ENCODE measurements around the gene E2F4. TPM values are rescaled to one million over a fixed set of nuclear protein-coding genes. Genes with fewer than 3 reads are reported as not detected.

E2F4 gene
- total RNA-seq (2021; ENCODE audit: unreplicated experiment) (114 TPM), Bru-seq, nascent RNA (percentile 79 among the genes with signal in this experiment), BruChase-seq, experiment 1, labeled RNA remaining after a 6-hour chase (percentile 96 among the genes with signal in this experiment), BruChase-seq, experiment 2, labeled RNA remaining after a 2-hour chase (percentile 91 among the genes with signal in this experiment)
- 92.8 and 99.8 TPM in 2 replicates for polyA plus RNA-seq (2012)
- long read RNA-seq, transcript E2F4-208 (8 exons, 2,615 nt) = minor isoform, 8 of 266 reads
- long read RNA-seq, transcript E2F4-201 (10 exons, 2,096 nt) = major isoform, 162 of 266 reads
- long read RNA-seq, partial matches to known transcripts = 20 of 266 reads
- long read RNA-seq, other reads (novel, unspliced or antisense) = 75 of 266 reads

DNA sequence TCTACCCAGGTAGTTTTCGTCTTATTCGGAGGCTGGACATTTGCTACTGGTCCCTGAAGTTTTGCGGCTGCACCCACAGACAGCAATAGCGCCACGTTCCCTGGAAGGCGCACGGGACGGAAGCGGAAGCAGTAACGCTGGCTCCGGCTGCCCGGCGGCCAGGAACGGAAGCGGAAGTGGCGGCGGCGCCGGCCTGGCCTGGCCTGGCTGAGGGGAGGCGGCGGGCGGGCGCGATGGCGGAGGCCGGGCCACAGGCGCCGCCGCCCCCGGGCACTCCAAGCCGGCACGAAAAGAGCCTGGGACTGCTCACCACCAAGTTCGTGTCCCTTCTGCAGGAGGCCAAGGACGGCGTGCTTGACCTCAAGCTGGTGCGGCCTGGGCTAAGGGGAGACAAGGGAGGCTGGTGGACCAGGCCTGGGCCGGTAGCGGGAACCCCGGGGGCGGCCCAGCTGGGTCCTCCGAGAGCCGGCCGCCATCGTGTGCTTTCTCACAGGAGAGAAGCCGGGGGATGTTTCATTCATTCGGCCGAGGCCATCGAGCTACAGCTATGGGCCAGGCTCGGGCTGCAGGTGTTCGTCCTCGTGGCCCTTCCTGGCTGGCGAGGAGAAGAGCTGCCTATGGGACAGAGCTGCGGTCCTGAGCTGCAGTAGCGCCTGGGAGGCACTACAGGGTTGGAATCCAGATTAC is at the start of gene E2F4:
E2F4 (plus strand) TSS at position 161 of the 687 bp plus-strand sequence; CDS start at position 234, 73 bp downstream.
- peak; percentile 98 for ATAC-seq
- TSS peak; percentile 59 for BruUV-seq (replicated peaks)
- TF ChIP-seq, protein P1, sequence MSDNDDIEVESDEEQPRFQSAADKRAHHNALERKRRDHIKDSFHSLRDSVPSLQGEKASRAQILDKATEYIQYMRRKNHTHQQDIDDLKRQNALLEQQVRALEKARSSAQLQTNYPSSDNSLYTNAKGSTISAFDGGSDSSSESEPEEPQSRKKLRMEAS (IDR thresholded peaks at IDR 0.05) = no peak
- TF ChIP-seq POLR2A (IDR thresholded peaks at IDR 0.05; ENCODE audit: borderline replicate concordance, extremely low read depth, insufficient read depth, insufficient read length) (peak; percentile 67), FOSL1 (IDR thresholded peaks at IDR 0.05; ENCODE audit: low read depth) (no peak), ELF1 (IDR thresholded peaks at IDR 0.05; ENCODE audit: borderline replicate concordance, low read depth) (no peak), SRF (IDR thresholded peaks at IDR 0.05; ENCODE audit: low read depth) (no peak), EZH2phosphoT487 (IDR thresholded peaks at IDR 0.05; ENCODE audit: borderline replicate concordance) (no peak), YY1 (IDR thresholded peaks at IDR 0.05; ENCODE audit: extremely low read depth, insufficient replicate concordance, low read depth, low read length) (peak; percentile 80), ATF3 (IDR thresholded peaks at IDR 0.05) (no peak), ZNF274 (IDR thresholded peaks at IDR 0.05; ENCODE audit: low read depth, low read length) (no peak), RAD21 (IDR thresholded peaks at IDR 0.05; ENCODE audit: low read depth) (no peak), POLR2AphosphoS5 (IDR thresholded peaks at IDR 0.05; ENCODE audit: low read depth, low read length) (peak; percentile 82), SIN3A (IDR thresholded peaks at IDR 0.05; ENCODE audit: low read depth) (no peak), EGR1 (IDR thresholded peaks at IDR 0.05; ENCODE audit: low read depth) (no peak), REST (IDR thresholded peaks at IDR 0.05; ENCODE audit: low read depth) (no peak), CBX3 (IDR thresholded peaks at IDR 0.05; ENCODE audit: low read depth) (no peak), CTCF (IDR thresholded peaks at IDR 0.05 in 2 of 3, conservative IDR thresholded peaks at IDR 0.05 in 1 of 3; ENCODE audit: borderline replicate concordance in 1 of 3, insufficient read depth in 1 of 3, low read depth in 2 of 3, low read length in 2 of 3) (no peak)
- TF ChIP-seq, protein P2, sequence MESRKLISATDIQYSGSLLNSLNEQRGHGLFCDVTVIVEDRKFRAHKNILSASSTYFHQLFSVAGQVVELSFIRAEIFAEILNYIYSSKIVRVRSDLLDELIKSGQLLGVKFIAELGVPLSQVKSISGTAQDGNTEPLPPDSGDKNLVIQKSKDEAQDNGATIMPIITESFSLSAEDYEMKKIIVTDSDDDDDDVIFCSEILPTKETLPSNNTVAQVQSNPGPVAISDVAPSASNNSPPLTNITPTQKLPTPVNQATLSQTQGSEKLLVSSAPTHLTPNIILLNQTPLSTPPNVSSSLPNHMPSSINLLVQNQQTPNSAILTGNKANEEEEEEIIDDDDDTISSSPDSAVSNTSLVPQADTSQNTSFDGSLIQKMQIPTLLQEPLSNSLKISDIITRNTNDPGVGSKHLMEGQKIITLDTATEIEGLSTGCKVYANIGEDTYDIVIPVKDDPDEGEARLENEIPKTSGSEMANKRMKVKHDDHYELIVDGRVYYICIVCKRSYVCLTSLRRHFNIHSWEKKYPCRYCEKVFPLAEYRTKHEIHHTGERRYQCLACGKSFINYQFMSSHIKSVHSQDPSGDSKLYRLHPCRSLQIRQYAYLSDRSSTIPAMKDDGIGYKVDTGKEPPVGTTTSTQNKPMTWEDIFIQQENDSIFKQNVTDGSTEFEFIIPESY (IDR thresholded peaks at IDR 0.05; ENCODE audit: extremely low read depth, insufficient replicate concordance, low read length) = no peak

More for the DNA sequence above, at the start of gene E2F4:
- intact Hi-C loops (cut with micrococcal nuclease) = no loop called here
- peak within 1 kb of the TSS; percentile 87 to 91 for H3K4me3 ChIP-seq (replicated peaks in 1 of 2; ENCODE audit: low read depth in 1 of 2, low read length in 2 of 2)
- H3K9me3 ChIP-seq (ENCODE audit: control insufficient read depth in 1 of 2, insufficient read depth in 1 of 2, low read depth in 1 of 2, low read length in 2 of 2) = no peaks in the 10 kb centered on the region
- peaks cover 11 to 20% of the 10 kb centered on the region in 2 experiments; a peak in 3 of 4 replicates for H3K4me1 ChIP-seq (ENCODE audit: control insufficient read depth in 1 of 2, insufficient read depth in 2 of 2, low read length in 2 of 2)
- no peaks in the 10 kb centered on the region for H3K9me2 ChIP-seq (ENCODE audit: insufficient read depth)
- DNase-seq (ENCODE audit: low read depth, low spot score) = peak; percentile 85
- peak within 1 kb of the TSS; percentile 95 for H3K4me2 ChIP-seq (ENCODE audit: low read length)
- peak within 1 kb of the TSS; percentile 65 for H2AFZ ChIP-seq (ENCODE audit: low read depth, low read length, poor library complexity, severe bottlenecking)
- POLR2A ChIA-PET = no interaction called here
- peak within 1 kb of the TSS; percentile 85 for H3K9ac ChIP-seq (ENCODE audit: low read length)
- peaks cover 47% of the 10 kb centered on the region for H3K79me2 ChIP-seq (ENCODE audit: insufficient read depth, low read length)
- peaks cover 24 to 40% of the 10 kb centered on the region in 2 experiments; a peak in 3 of 4 replicates for H3K36me3 ChIP-seq (ENCODE audit: control insufficient read depth in 1 of 2, insufficient read depth in 2 of 2, low read length in 2 of 2)
- RAD21 ChIA-PET (ENCODE audit: low non-redundant PET in 1 of 2, low total read pairs in 2 of 2, uncharacterized antibody in 2 of 2, unreplicated experiment in 2 of 2) = no interaction called here
- no peaks in the 10 kb centered on the region for H3K27me3 ChIP-seq (ENCODE audit: insufficient read depth, low read length)
- no peaks in the 10 kb centered on the region for H4K20me1 ChIP-seq (ENCODE audit: insufficient read depth)
- CTCF ChIA-PET = interaction anchor here (1.2 kb wide), 1 partner anchor 13 kb away, joined by 3 read pairs; no protein-coding TSS in a partner anchor
- peak within 1 kb of the TSS; percentile 84 for H3K27ac ChIP-seq (ENCODE audit: low read depth, low read length)

Measured in HCT116 (cell line).